ENCODE measurements around the gene PDGFRB. TPM values are rescaled to one million over a fixed set of nuclear protein-coding genes. Genes with fewer than 3 reads are reported as not detected.

PDGFRB gene
- total and polyA plus RNA-seq, 10 of the 15 experiments (the other 5 are each of a cell fraction or from before 2014, with no cell fraction given): 0.02 to 3.0 (median 1.0) TPM

DNA sequence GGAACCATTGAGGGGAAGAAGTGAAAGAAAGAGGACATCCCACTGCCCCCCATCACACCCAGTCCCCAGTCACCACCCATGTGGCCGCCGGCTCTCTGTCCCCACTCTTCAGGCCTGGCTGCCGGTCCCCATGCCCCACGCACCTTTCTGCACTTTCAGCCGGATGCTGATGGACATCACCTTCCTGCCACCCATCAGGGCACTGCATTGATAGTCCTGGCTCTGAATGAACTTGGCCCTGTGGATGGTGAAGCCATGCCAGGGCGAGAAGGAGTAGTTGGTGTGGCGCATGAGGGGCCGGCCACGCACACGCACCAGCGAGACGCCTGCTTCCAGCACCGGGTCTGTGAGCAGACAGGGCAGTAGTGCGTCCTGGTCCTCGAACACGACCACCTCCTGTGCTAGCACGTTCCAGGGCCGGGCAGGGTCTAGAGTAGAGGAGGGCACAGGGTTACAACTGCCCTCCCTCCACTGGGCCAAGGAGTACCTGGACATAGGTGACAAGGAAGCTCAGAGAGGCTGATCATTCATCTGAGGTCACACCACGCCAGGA, 75.7 kb downstream of the PDGFRB start:
- FAIRE-seq (no peak), DNase-seq (ENCODE audit: low read depth, low spot score) (no peak), ATAC-seq (no peak)
- ChIA-PET RAD21 (ENCODE audit: unreplicated experiment) (no interaction called here), CTCF (interaction anchor here (1.2 kb wide), 1 partner anchor 10 kb away, joined by 3 read pairs; no protein-coding TSS in a partner anchor), SMC1A (ENCODE audit: uncharacterized antibody, unreplicated experiment) (interaction anchor here (1.4 kb wide), 1 partner anchor 14 kb away, joined by 4 read pairs; no protein-coding TSS in a partner anchor), POLR2A (interaction anchor here (0.7 kb wide), 1 partner anchor 213 kb away, joined by 3 read pairs; no protein-coding TSS in a partner anchor)
- H4K20me1 ChIP-seq (ENCODE audit: control insufficient read depth, insufficient read depth): no peaks in the 10 kb centered on the region
- no peaks in the 10 kb centered on the region for H3K27me3 ChIP-seq (replicated peaks in 1 of 2; ENCODE audit: control insufficient read depth in 2 of 2, insufficient read depth in 2 of 2, low read length in 1 of 2)
- intact Hi-C loops (cut with micrococcal nuclease; ENCODE audit: unreplicated experiment): no loop called here
- no peaks in the 10 kb centered on the region for H3K79me2 ChIP-seq (ENCODE audit: control insufficient read depth, insufficient read depth, low read length)
- no TSS peak for BruUV-seq (replicated peaks)
- H3K4me3 ChIP-seq: no peak overlapping the region
- no peak overlapping the region for H2AFZ ChIP-seq (ENCODE audit: control insufficient read depth, low read depth, low read length)
- no peaks in the 10 kb centered on the region for H3K9me3 ChIP-seq (replicated peaks; ENCODE audit: control insufficient read depth, insufficient read depth, low read length)
- no peak overlapping the region for H3K27ac ChIP-seq (ENCODE audit: control insufficient read depth, insufficient read depth)
- H3K36me3 ChIP-seq (ENCODE audit: control insufficient read depth in 2 of 2, insufficient read depth in 2 of 2, low read length in 1 of 2): no peaks in the 10 kb centered on the region
- in situ Hi-C loops (cut with MboI): no loop called here
- no peak overlapping the region for H3K9ac ChIP-seq (ENCODE audit: control insufficient read depth, insufficient read depth, low read length)
- TF ChIP-seq JUNB (IDR thresholded peaks at IDR 0.05): no peak
- no peak for TF ChIP-seq NFYB (IDR thresholded peaks at IDR 0.05; ENCODE audit: insufficient read depth, low read depth, low read length)
- no peak for TF ChIP-seq MYC (IDR thresholded peaks at IDR 0.05; ENCODE audit: insufficient read depth, insufficient read length, insufficient replicate concordance, low read length, severe bottlenecking)
- no peak for TF ChIP-seq SP1 (IDR thresholded peaks at IDR 0.05; ENCODE audit: low read depth, low read length)
- no peak for TF ChIP-seq WRNIP1 (IDR thresholded peaks at IDR 0.05; ENCODE audit: borderline replicate concordance, low read depth, low read length)
- TF ChIP-seq ATF7 (IDR thresholded peaks at IDR 0.05; ENCODE audit: low read depth): no peak
- H3K4me1 ChIP-seq (ENCODE audit: control insufficient read depth, insufficient read depth, low read length): peaks cover 20% of the 10 kb centered on the region
- H3K4me2 ChIP-seq (ENCODE audit: control insufficient read depth, insufficient read depth): no peak overlapping the region
- 67% methylated on average over 19 of the region's 19 CpGs for WGBS (ENCODE audit: insufficient coverage, insufficient replicate concordance, low lambda C conversion rate, missing lambda C conversion rate)
